Gastroesophageal sphincter (tissue), 4 donors: Measurements from ENCODE around the gene DIP2C. TPM values are rescaled to one million over a fixed set of nuclear protein-coding genes. Genes with fewer than 3 reads are reported as not detected.

Source experiments
- ATAC-seq: fragments of 150-250 bp; one replicate; pipeline ENCODE4 v1.9.1; 2016; ENCODE audit warnings: mild to moderate bottlenecking, moderate library complexity
- H3K27ac ChIP-seq, 4 donors: fragments of 200-600 bp; sonication (generic) in 3 of 4; 1 replicate in 3 of 4; 2 replicates in 1 of 4; pipeline ENCODE4 v1.5.1; 2016 to 2019
- H3K27me3 ChIP-seq: fragments of 200-600 bp; sonication (generic); one replicate; pipeline ENCODE4 v1.5.1; 2019
- H3K36me3 ChIP-seq, 2 donors: fragments of 200-600 bp; sonication (generic); one replicate each; pipeline ENCODE4 v1.5.1; 2019; ENCODE audit warnings: control low read depth in 1 of 2
- H3K4me1 ChIP-seq, 3 donors: fragments of 200-600 bp; sonication (generic); 1 replicate in 2 of 3; 2 replicates in 1 of 3; pipeline ENCODE4 v1.5.1; 2016 to 2019; ENCODE audit warnings: control low read depth in 2 of 3
- H3K4me3 ChIP-seq, 2 donors: fragments of 200-600 bp; sonication (generic); one replicate each; pipeline ENCODE4 v1.5.1; 2019; ENCODE audit warnings: mild to moderate bottlenecking in 1 of 2, moderate library complexity in 1 of 2
- H3K9me3 ChIP-seq, 3 donors: fragments of 200-600 bp; sonication (generic); one replicate each; pipeline ENCODE4 v1.5.1; 2017 to 2019; ENCODE audit warnings: control low read depth in 2 of 3
- EP300 ChIP-seq: sonication (generic); formaldehyde crosslinking; IDR thresholded peaks from one replicate; pipeline ENCODE4 v1.6.1; 2017; ENCODE audit warnings: antibody characterized with exemption, mild to moderate bottlenecking
- POLR2A ChIP-seq, 2 donors: fragments of 450-650 bp; IDR thresholded peaks; one replicate each; pipeline ENCODE4 v1.6.1; 2017; ENCODE audit warnings: antibody characterized with exemption in 2 of 2, mild to moderate bottlenecking in 2 of 2, moderate library complexity in 1 of 2
- POLR2AphosphoS5 ChIP-seq: sonication (generic); formaldehyde crosslinking; IDR thresholded peaks from one replicate; pipeline ENCODE4 v1.6.1; 2017; ENCODE audit warnings: antibody characterized with exemption
- WGBS, 2 donors: methylation state at CpG; one replicate each; pipeline ENCODE4 v1.1.5; 2018; ENCODE audit warnings: low coverage in 1 of 2; 5-methylcytosine and 5-hydroxymethylcytosine counted together
- total RNA-seq, 4 donors: library from RNA; depleted of rRNA; stranded (reverse); fragments of >200 nt; gene quantifications; one replicate each; pipeline ENCODE4 v1.1.0, GENCODE V29; 2016
- TF ChIP-seq, protein P1 (sequence below), 4 experiments: fragments of 200-600 bp in 2 of 4; fragments of 450-650 bp in 2 of 4; sonication (generic) in 1 of 4; IDR thresholded peaks; one replicate each; pipeline ENCODE4 v1.5.1; 2017 to 2019; ENCODE audit warnings: antibody characterized with exemption in 4 of 4, mild to moderate bottlenecking in 2 of 4, moderate library complexity in 2 of 4

Gene DIP2C
- total RNA-seq, 4 donors from 2014 or later: 40.8 to 73.8 (median 47.7) TPM

DNA sequence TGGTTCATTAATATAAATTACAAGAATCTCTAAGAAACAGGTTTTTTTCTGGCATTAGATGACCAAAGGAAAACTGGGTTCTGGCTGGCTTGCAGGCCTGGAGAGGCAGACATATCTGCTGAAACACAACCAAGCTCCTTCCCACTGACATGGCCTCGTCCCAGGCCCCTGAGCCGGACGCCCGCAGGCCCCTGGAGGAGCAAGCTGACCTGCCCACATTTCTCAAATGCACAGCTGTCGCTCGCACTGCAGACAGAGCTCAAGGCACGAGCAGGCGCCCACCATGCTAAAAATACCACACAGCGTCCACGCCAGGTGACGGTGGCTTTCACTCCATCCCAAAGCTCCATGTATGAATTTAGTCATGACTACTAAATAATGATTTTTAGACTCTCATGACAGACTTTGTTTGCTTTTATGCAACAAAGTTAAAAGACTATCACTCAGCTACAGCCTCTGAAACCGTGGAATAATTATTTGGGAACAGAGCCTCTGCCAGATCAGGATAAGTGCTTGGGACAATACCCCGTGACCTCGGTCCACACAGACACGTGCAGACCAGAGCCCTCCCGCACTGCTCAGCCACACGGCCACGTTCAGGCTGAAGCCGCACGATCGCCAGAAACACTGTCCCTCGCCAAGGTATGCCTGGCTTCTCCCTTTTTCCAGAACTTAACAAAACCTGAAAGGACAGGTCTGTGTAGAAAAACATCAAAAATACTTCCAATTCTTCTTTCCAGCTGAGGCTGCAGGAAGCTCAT is 71.1 kb downstream of the DIP2C start:
- H3K9me3 ChIP-seq: no peaks in the 10 kb centered on the region
- peak overlapping the region in 3 of 4 donors; percentile 49 to 93 (median 90) for H3K27ac ChIP-seq
- WGBS, 2 donors: 31 to 32% methylated on average over 15 to 17 of the region's 22 CpGs
- ATAC-seq: no peak
- H3K4me3 ChIP-seq: no peak overlapping the region
- peaks cover 11 to 98% (median 37%) of the 10 kb centered on the region in 3 donors for H3K4me1 ChIP-seq
- no peaks in the 10 kb centered on the region for H3K27me3 ChIP-seq
- no peaks in the 10 kb centered on the region for H3K36me3 ChIP-seq
- TF ChIP-seq, protein P1, sequence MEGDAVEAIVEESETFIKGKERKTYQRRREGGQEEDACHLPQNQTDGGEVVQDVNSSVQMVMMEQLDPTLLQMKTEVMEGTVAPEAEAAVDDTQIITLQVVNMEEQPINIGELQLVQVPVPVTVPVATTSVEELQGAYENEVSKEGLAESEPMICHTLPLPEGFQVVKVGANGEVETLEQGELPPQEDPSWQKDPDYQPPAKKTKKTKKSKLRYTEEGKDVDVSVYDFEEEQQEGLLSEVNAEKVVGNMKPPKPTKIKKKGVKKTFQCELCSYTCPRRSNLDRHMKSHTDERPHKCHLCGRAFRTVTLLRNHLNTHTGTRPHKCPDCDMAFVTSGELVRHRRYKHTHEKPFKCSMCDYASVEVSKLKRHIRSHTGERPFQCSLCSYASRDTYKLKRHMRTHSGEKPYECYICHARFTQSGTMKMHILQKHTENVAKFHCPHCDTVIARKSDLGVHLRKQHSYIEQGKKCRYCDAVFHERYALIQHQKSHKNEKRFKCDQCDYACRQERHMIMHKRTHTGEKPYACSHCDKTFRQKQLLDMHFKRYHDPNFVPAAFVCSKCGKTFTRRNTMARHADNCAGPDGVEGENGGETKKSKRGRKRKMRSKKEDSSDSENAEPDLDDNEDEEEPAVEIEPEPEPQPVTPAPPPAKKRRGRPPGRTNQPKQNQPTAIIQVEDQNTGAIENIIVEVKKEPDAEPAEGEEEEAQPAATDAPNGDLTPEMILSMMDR (IDR thresholded peaks at IDR 0.05): no peak
- TF ChIP-seq POLR2AphosphoS5 (no peak), EP300 (no peak), POLR2A (IDR thresholded peaks at IDR 0.05) (no peak)

DNA sequence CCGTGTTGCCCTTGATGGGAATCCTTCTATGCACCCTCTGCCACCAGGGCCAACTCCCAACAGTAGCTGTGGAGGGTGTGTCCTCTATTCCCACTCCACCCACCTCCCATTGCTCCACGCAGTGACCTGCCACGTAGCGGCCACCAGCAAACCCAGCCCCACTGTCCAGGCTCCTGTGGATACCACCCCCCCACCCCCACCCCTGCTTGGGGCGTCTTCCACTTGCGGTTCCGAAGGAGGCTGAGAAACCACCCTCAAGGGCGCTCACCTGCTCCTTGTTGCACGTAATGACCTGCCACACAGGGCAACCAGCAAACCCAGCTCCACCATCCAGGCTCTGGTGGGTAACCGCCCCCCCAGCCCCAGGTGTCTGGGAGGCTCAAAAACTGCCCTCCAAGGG is 72.0 kb downstream of the DIP2C start:
- ATAC-seq: no peak
- Histone ChIP-seq H3K4me3 (no peak overlapping the region), H3K27ac (peak overlapping the region in 2 of 4 donors; percentile 90 to 93), H3K9me3 (no peaks in the 10 kb centered on the region), H3K36me3 (no peaks in the 10 kb centered on the region), H3K4me1 (peaks cover 6 to 98% (median 39%) of the 10 kb centered on the region in 3 donors), H3K27me3 (no peaks in the 10 kb centered on the region)
- TF ChIP-seq EP300 (no peak), POLR2A (IDR thresholded peaks at IDR 0.05) (no peak), POLR2AphosphoS5 (no peak)
- TF ChIP-seq, protein P1 (IDR thresholded peaks at IDR 0.05): no peak
- WGBS, 2 donors: 83 to 90% methylated on average over 2 to 3 of the region's 10 CpGs

DNA sequence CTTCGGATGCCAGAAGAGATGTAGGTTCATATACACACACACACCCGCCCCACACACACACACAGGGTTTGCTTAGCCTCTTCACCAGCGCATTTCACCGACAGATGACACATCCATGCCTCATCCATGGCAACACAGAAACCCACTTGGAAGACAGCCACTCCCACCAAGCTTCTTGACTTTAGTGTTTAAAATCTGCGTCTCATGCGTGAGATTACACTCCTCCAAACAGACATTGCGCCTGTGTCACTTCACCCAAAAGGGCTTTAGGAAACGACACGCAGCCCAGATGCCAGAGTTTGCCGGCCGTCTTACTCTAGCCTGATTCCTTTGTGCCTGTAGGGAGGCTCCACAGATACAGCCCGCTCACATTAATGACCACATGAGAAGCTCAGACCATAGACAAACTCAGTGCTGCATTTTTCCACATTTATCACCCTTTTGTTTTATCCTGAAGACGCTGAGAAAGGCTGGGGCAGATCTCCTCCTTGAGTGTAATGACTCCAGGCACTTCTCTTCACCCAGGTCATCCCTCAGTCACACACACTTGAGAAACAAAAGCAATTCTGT is 73.8 kb downstream of the DIP2C start:
- no peak for ATAC-seq
- WGBS, 2 donors: 63 to 81% methylated on average over 8 to 13 of the region's 13 CpGs
- H3K27ac ChIP-seq: peak overlapping the region in 1 of 4 donors; percentile 70
- no peaks in the 10 kb centered on the region for H3K36me3 ChIP-seq
- H3K27me3 ChIP-seq: no peaks in the 10 kb centered on the region
- TF ChIP-seq POLR2AphosphoS5 (no peak), POLR2A (IDR thresholded peaks at IDR 0.05) (no peak), EP300 (no peak)
- TF ChIP-seq, protein P1 (IDR thresholded peaks at IDR 0.05): no peak
- no peak overlapping the region for H3K4me3 ChIP-seq
- H3K9me3 ChIP-seq: no peaks in the 10 kb centered on the region
- peaks cover 6 to 98% (median 34%) of the 10 kb centered on the region in 3 donors for H3K4me1 ChIP-seq

DNA sequence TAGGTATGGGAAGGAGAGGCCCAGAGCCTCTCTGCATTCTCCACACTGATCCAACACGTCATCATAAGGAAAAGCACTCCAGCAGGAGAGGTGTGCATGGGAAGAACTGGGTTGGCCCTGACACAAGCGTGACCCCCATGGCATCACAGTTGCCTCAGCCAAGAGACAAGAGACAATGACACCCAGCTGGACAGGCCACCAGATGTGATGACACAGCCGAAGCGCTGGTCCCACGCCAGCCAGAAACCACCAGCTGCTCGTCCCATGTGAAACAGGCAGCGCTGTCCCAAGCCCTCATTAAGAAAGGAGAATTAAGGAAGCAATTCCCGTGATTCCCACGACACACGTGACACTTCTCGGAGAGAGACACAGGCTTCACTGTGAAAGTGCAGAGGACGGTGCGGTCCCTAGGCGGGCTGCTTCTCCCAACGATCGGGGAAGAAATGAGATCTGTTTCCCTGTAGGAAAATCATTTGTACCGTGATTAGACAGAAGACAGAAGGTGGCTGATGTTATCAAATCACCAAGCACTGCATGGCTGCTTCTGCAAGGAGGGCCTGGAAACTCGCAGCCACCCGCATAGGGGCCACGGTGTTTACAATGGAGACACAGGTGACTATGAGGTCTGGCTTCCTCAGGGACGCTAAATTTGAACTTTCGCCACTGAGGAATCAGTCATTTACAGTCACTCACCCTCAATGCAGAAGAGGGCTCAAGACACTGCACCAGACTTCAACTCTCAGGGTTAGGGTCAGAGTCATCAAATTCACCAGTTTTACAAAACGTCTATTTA is 74.5 kb downstream of the DIP2C start:
- Histone ChIP-seq H3K27ac (peak overlapping the region in 2 of 4 donors; percentile 69 to 70), H3K36me3 (no peaks in the 10 kb centered on the region), H3K4me3 (no peak overlapping the region), H3K27me3 (no peaks in the 10 kb centered on the region), H3K9me3 (no peaks in the 10 kb centered on the region), H3K4me1 (peaks cover 6 to 97% (median 34%) of the 10 kb centered on the region in 3 donors)
- 78 to 88% methylated on average over 5 to 12 of the region's 23 CpGs for WGBS, 2 donors
- TF ChIP-seq POLR2A (IDR thresholded peaks at IDR 0.05) (no peak), POLR2AphosphoS5 (no peak), EP300 (no peak)
- TF ChIP-seq, protein P1 (IDR thresholded peaks at IDR 0.05): no peak
- no peak for ATAC-seq
